Activated CD4-positive, alpha-beta T cell treated with anti-CD3 and anti-CD28 coated beads, Interleukin-2, amount 50 U/mL, for 24 hours (primary cell): ENCODE data around the gene ZNG1F.
"Not testable (repeated sequence)": the region's sequence is repeated elsewhere in the genome, so short reads cannot be mapped to it uniquely, and the experiment has no call there.

Experiments used
- DNase-seq, 2 donors: peaks; one replicate each; pipeline ENCODE4 v3.0.0-alpha.2; 2020; ENCODE audit warnings: low read depth in 1 of 2, low spot score in 1 of 2

ZNG1F gene

GRCh38 chr9:41123812-41124211 lies 65.3 kb downstream of the ZNG1F start:
- DNase-seq, result not testable (repeated sequence)

DNA sequence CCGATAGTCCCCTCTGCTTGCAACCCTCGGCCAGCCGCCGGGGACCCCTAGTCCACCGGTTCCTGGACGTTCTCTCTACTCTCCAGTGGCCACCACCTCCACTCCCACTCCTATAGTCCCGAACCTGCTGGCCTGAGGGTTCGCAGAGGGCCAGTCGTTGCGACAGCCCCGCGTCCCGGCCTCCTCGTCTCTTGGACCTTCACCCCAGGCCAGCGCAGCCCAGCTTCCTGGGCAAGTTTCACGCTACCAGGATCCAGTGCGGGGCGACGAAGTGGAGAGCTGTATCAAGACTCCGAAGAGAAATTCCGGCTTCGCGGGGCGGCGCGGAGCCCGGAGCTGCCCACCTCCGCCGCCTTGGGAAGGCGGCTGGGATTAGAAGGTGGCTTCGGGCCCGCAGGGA lies 65.7 kb downstream of the ZNG1F start:
- not testable (repeated sequence) for DNase-seq

- not testable (repeated sequence) for DNase-seq
Measured at GRCh38 chr9:41120696-41121095, 68.4 kb downstream of the ZNG1F start.

DNA sequence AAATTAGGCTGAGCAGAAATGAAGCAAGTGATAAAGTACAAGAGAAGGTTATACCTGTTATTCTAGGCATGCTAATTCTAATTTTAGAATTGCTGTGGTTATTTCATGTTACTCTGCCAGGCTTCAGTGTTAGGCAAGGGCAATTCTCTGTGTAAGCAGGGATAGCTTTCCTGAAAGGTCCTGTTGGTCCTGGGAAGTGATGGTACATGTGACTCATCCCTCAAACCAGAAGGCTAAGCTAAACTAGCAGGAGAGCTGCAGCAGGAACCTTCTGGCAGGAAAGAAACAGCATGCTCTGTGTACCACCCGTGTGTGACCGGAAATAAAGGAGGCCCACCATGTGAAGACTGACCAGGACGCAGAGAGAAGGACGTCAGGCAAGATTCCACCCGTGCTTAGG lies 69.4 kb downstream of the ZNG1F start:
- not testable (repeated sequence) for DNase-seq

DNA sequence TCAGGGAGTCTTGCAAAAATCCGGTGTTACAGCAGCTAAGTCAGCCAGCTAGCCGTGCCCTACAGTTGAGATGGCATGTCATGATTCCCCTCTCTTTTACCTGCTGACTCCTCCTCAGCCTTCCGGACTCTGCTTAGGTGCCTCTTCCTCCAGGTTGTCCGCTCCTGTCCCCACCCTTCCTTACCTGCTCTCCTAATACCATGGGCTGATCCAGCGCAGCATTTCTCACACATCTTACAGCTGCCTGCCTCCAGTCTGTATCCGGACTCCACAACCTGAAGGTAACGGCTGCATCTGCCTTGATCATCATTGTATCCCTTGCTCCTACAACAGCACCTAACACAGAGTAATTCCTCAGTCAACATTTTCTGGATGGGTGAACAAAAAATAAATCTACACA lies 69.8 kb downstream of the ZNG1F start:
- DNase-seq, result not testable (repeated sequence)

DNA sequence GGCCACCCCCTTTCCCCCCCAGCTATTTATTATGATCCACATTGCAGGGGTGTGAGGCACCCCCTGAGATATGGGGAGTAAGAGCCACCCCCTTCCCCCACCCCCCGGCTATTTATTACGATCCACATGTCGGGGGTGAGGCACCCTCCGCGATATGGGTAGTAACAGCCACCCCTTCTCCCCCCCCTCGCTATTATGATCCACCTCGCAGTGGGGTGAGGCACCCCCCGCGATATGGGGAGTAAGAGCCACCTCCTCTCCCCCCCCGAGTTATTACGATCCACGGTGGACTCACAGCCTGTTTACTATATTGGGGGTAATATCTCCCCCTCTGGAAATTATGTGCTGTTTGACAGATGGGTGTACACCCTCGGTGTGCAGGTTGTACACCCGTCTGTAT lies 75.8 kb downstream of the ZNG1F start:
- not testable (repeated sequence) for DNase-seq

GRCh38 chr9:41111414-41111813 lies 77.7 kb downstream of the ZNG1F start:
- DNase-seq, result not testable (repeated sequence)

- DNase-seq, result not testable (repeated sequence)
Measured at GRCh38 chr9:41110913-41111312, 78.2 kb downstream of the ZNG1F start.

GRCh38 chr9:41109253-41109652 lies 79.9 kb downstream of the ZNG1F start:
- DNase-seq, result not testable (repeated sequence)

- DNase-seq, result not testable (repeated sequence)
Measured at GRCh38 chr9:41108816-41109215, 80.3 kb downstream of the ZNG1F start.

DNA sequence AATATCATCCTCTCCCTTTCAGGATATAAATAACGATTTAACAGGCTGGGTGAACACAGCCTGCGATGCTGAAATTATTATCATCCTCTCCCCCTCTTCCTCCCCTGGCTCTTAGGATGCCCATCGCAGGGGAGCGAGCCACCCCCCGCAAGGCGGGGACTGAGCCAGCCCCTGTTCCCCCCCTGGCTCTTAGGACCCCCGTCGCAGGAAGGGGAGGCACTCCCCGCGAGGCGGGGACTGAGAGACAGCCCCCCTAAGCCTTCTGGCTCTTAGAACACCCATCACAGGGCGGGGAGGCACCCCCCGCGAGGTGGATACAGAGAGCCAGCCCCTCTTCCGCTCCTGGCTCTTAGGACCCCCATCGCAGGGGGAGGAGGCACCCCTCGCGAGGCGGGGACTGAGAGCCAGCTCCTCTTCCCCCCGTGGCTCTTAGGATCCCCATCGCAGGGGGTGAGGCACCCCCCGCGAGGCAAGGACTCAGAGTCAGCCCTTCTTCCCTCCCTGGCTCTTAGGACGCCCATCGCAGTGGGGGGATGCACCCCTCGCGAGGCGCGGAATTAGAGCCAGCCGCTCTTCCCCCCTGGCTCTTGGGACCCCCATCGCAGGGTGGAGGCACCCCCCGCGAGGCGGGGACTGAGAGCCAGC lies 82.5 kb downstream of the ZNG1F start:
- DNase-seq, result not testable (repeated sequence)

DNA sequence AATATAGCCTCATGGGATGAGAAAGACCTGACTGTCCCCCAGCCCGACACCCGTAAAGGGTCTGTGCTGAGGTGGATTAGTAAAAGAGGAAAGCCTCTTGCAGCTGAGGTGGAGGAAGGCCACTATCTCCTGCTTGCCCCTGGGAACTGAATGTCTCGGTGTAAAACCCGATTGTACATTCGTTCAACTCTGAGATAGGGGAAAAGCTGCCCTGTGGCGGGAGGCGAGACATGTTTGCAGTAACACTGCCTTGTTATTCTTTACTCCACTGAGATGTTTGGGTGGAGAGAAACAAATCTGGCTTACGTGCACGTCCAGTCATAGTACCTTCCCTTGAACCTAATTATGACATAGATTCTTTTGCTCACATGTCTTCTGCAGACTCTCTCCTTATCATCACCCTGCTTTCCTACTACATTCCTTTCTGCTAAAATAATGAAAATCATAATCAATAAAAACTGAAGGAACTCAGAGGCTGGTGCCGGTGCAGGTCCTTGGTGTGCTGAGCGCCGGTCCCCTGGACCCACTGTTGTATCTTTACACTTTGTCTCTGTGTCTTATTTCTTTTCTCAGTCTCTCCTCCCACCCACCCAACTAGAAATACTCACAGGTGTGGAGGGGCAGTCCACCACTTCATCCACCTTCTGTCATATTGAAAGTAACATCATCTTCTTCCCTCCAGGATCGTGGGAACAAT lies 83.4 kb downstream of the ZNG1F start:
- not testable (repeated sequence) for DNase-seq

- DNase-seq, result not testable (repeated sequence)
Measured at GRCh38 chr9:41104542-41104941, 84.6 kb downstream of the ZNG1F start.

- not testable (repeated sequence) for DNase-seq
Measured at GRCh38 chr9:41100508-41100907, 88.6 kb downstream of the ZNG1F start.

- DNase-seq, result not testable (repeated sequence)
Measured at GRCh38 chr9:41098759-41099158, 90.4 kb downstream of the ZNG1F start.

DNA sequence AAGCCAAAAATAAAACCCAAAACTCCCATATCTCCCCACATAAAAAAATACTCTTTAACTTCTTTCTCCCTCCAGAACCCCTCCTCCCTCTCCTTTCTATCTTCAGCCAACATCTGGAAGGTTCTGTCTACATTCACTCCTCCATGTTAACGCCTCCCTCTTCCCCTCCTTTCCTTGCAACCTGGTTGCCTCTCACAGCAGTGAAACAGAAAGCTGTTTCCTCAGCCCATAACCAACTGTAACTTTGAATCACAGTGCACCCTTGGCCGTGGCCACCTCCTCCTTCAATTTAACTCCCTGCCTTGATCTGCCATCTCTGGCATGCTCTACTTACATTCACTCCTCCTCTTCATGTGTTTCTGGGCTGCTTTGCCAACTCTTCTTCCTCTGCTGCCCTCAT lies 94.1 kb downstream of the ZNG1F start:
- DNase-seq, result not testable (repeated sequence)

DNA sequence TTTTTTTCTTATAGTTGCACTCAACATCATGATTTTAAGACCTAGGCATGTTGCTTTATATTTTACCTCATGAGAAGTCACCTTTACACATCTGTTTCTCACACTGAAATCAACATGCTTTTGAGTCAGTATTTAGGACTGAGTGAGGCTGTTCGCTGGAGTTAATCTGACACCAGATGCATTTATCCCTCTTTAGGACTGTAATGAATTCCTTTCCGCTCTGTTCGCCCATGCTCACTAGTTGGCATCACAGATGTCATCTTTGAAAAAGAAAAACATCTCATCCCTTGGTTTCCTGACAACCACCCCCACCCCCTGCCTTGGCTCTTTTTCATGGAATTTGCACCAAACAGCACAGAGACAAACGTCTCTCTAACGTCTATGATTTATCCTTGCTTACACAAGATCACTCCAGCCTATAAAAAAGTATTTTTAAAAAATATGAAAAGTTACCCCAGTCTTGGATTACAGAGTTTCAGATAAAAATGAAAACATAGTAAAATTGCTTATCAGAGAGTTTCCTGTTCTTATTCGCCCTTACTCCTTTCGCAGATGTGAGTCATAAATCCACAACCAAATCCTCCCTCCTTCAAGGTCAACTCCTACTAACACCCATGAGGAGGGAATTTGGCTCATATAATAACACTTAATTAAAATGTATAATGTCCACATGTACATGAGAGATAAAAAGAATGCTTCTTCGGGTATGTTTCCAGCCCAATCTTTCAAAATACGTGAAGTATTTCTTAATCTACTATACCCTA lies 94.9 kb downstream of the ZNG1F start:
- DNase-seq, result not testable (repeated sequence)

DNA sequence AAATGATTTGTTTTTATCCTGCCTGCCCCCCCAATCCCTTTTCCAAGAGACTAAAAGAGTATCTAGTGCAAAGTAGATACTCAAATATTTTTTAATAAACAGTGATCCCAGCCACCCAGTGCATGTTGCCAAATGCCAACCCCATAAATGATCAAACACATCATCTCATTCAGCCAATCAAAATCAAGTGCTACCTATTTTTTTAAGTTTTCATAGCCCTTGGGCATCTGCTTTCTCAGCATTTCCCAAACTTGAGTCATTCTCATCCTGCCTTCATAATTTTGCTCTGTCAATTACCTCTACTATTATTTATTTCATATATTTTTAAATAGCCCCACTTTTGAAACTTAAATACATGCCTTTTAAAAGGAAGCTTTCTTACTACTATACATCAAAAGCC lies 98.2 kb downstream of the ZNG1F start:
- not testable (repeated sequence) for DNase-seq

DNA sequence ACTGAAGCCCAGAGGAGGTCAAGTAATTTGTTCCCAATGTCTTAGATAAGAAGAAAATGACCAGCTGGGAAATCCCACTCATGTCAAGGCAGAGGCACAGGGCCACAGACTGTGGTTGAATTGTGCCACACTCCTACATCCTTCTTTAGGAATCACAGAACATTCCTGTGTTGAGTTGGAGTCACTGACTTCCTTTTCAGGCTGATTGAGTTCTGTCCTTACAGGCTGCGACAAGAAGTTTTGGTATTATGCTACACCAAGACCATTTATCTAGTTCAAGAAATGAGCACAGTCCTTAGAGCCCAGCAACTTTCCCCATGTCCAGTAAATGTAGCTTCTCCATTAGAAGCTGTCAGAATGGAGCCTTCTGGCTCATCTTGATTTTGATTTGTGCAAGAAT lies 98.7 kb downstream of the ZNG1F start:
- DNase-seq, result not testable (repeated sequence)

DNA sequence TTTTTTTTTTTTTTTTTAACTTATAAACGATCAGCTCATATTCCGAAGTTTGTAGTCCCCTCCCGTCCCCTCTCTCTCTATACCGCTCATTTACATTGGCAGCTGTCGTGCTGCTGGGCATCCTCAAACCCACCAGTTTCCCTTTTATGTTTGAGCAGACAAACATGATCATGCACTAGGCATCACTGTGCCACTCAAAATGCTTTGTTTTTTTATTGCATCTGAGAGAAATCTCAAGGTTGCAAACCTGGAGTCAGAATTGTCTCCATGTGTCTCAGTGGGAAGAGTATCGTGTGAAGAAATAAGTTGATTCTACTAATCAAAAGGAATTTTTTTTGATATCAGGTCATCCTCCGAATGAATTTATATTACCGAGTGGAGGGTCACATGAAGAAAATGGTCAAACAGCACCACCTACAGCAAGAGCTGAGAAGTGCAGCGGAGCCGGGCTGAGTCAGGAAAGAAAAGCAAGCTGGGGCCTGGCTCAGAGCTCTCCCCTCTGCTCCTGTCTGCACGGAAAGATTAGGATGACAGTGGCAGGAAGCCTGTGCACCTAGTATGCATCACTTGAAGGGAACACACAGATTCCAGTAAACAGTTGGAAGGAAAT lies 100.6 kb downstream of the ZNG1F start:
- DNase-seq, result not testable (repeated sequence)

- not testable (repeated sequence) for DNase-seq
Measured at GRCh38 chr9:41087929-41088328, 101.2 kb downstream of the ZNG1F start.
